GM23248 (cell line): ENCODE measurements around the gene IVD.
"Not testable (repeated sequence)": the region's sequence is repeated elsewhere in the genome, so short reads cannot be mapped to it uniquely, and the experiment has no call there.

Experiments
- EZH2 ChIP-seq: fragments of 200-600 bp; sonication (generic); IDR thresholded peaks from 2 replicates; pipeline ENCODE4 v1.6.1; 2018; ENCODE audit warnings: antibody characterized with exemption, mild to moderate bottlenecking; ENCODE audit not compliant: insufficient read depth, poor library complexity, severe bottlenecking
- EZH2phosphoT487 ChIP-seq: fragments of 200-600 bp; sonication (generic); IDR thresholded peaks from 2 replicates; pipeline ENCODE4 v1.6.1; 2018; ENCODE audit warnings: antibody characterized with exemption, moderate library complexity, mild to moderate bottlenecking, low read depth; ENCODE audit not compliant: insufficient read depth

GRCh38 chr15:40453941-40454340 lies 48.3 kb downstream of the IVD start:
- not testable (repeated sequence) for TF ChIP-seq EZH2phosphoT487, EZH2
